Stimulated activated CD4-positive, alpha-beta T cell treated with anti-CD3 and anti-CD28 coated beads, Interleukin-15, amount 100 ng/mL, for 24 hours (primary cell): ENCODE results near the gene FBXL2.

ENCODE experiments used
- DNase-seq: peaks from one replicate; pipeline ENCODE4 v3.0.0-alpha.2; 2020

The FBXL2 gene, protein sequence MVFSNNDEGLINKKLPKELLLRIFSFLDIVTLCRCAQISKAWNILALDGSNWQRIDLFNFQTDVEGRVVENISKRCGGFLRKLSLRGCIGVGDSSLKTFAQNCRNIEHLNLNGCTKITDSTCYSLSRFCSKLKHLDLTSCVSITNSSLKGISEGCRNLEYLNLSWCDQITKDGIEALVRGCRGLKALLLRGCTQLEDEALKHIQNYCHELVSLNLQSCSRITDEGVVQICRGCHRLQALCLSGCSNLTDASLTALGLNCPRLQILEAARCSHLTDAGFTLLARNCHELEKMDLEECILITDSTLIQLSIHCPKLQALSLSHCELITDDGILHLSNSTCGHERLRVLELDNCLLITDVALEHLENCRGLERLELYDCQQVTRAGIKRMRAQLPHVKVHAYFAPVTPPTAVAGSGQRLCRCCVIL

DNA sequence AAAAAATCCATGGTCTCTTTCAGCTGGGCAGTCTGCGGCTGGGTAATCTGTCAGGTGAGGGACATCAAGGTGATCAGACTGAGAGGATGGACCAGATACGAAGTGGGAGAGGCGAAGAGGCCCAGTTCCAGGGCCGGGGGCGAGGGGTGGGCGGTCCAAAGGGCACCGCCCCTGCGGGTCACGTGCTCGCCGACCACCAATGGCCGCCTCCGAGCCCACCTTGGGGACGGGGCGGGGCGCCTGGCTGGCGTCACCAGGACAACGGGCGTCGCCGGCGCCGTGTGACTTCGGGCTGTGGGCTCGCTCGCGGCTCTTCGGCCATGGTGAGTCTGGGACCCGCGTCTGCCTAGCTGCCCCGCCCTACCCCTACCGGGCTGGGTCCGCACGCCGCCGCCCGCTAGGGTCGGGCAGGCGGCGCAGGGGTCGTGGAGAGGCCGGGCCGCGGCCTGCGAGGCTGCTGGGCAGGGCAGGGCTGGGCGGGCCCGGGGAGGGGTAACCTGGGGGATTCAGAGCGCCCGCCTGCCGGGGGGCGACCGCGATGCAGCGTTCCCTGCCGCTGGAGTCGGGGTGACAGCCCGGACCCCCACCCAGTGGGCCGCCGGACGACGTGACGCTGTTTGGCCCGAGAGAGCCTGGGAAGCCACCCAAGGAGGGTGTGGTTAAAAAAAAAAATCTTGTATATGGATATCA lies at the start of gene FBXL2:
Gene FBXL2 (plus strand): TSS at position 250 of the 690 bp plus-strand sequence. CDS start 71 bp downstream, at position 321.
- peak; percentile 55 for DNase-seq

DNA sequence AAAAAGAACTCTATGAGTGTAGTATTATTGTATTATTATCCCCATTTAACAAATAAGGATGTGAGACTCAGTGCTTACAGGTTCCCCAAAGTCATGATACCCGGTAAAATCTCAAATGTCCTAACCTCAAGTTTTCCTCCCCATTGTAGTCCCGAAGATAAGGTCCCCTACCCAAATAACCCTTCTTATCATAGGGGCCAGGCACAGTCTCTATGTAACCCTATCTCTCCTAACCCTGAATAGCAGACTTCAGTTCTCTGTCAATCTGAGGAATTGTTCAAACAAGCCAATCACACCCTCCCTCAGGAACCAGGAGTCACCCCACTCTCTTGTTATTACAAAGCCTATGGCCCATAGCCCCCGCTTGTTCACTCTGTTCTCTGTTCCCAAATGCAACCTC lies 48.2 kb upstream of the FBXL2 start:
- no peak for DNase-seq

DNA sequence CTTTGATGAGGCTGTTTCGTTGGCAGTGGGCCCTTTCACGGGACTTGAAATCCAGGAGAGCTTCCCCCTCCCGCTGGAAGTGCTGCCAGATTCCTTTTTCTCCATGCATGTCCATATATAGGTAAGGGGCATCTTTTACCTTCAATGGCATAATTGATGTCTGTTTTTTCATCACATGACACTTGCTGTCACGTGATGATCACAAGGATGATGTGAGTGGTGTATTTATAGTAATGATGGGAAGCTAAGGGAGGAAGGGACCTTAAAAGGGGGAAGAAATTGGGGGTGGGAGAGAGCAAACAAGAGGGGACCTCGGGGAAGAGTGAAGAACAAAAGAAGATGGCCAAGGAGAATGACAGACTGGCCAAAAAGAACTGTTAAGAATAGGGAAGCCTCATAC lies 47.3 kb upstream of the FBXL2 start:
- DNase-seq = no peak

DNA sequence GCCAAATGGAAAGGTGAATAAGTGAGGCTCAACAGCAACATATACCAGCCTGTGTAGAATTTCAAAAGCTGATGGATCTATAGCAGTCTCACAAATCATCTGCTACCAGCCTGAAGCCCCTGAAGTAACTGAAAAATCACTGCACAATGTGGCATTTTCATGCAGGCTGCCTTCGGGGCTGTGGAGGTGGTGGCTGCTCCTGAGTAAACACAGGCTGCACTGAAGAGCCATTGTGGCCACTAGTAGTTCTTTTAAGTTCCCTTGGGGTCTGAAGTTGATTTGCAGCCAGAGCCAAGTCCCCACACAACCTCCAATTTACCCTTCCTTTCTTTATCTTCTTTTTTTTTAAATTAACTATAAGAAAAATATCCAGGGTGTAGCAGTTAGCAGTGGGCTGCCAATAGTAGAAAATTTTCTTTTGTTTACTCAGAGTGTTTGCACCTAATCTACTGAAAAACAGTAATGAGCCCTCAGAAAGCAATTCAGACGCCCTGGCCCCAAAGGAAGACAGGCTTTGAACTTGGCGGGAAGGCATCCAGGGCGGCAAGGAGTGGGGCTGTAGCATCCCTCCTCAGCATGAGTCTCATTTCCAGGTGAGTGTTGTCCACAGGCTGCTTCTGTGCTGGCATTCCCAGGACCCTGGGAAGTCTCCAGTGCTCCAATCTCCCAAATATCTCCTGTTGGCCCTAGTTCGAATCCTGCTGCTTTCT lies 45.3 kb upstream of the FBXL2 start:
- DNase-seq = no peak

DNA sequence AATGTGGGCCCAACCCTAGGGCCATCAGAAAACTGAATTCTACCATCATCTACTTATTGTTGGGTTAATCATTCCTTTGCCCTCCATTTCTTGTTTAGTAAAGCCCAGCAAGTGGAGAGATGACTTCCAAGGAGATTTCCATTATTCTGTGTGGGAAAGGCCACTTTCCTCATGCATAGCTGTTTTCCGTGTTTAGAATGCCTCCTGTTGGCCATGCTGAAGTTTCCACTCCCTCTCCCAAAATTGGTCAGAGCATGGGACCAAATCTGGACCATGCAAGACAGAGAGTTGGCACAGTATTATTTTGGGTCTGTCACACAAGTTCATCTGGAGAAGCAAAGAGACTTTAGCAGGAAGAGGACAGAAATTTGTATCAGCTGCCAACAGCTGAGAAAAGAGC lies 43.4 kb upstream of the FBXL2 start:
- DNase-seq = no peak

DNA sequence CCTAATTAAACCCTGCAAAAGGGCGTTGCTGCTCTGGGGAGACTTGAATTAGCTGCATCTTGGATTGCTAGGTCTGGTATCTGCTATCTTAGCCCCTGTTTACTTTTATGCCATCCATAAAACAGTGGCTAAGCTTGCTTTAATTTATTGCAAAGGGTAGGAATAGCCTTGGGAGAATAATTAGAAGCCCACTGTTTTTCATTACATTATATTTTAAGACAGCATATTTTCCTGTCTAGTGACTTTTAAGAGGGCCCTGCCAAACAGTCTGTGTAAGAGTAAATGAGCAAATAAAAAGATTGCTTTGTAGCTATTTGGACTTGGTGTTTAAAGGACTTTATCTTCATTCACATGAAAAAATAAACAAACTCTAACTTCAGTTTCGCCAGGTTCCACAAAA lies 41.2 kb upstream of the FBXL2 start:
- no peak for DNase-seq

DNA sequence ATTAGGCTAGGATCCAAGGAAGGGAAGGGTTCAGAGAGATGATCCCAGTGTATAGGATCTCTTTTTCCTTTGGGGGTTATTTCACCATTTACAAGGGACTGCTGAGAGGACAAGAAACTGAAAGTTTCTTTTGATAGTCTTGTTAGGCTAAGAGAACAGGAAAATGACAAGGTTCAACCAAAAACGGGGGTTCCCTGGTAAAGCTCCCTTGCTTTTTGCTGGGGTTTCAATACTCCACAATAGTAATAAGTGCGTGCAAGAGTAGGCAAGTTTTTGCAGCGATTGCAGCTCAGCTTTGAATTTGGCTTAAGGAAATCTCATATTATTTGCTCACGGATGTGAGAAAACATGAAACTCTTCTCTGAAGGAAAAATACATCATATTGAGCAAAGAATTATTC lies 39.8 kb upstream of the FBXL2 start:
- no peak for DNase-seq

DNA sequence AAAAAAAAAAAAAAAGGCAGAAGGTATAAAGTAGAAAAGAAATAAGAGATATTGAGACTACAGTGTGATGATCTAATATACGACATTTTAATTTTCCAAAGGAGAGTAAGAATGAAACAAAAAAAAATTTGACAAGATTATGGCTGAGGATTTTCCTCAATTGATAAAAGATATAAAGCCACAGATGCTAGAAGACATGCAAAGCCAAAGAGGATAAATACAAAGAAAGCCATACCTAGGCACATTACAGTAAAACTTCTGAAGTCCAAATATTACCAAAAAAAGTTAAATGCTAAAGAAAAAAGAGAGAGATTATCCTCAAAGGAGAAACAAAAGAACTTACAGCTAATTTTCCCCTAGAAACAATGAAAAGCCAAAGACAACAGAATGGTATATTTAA lies 38.3 kb upstream of the FBXL2 start:
- DNase-seq = no peak

DNA sequence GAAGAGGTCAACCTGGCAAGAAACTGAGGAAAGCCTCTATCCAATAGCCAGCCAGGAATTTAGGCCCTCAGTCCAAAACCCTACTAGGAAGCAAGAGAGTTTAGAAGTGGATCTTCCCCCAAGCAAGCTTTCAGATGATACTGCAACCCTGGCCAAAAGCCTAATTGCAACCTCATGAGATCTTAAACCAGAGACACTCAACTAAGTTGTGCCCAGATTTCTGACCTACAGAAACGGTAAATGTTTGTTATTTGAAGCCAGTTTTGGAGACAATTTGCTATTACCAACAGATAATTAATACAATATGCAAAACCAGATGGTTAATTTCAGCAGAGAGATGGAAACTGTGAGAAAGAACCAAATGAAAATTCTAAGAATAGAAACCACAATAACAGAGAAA lies 37.0 kb upstream of the FBXL2 start:
- DNase-seq = no peak

DNA sequence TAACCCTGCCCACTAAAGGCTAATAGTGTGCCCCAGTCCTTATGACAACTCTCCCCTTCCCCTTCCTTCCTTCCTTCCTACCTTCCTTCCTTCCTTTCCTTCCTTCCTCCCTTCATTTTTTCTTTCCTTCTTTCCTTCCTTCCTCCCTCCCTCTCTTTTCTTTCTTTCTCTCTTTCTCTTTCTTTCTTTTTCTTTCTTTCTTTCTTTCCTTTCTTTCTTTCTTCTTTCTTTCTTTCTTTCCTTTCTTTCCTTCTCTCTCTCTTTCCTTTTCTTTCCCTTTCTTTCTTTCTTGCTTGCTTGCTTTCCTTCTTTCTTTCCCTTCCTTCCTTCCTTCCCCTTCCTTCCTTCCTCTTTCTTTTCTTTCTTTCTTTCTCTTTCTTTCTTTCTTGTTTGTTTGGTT lies 30.5 kb upstream of the FBXL2 start:
- DNase-seq = no peak

DNA sequence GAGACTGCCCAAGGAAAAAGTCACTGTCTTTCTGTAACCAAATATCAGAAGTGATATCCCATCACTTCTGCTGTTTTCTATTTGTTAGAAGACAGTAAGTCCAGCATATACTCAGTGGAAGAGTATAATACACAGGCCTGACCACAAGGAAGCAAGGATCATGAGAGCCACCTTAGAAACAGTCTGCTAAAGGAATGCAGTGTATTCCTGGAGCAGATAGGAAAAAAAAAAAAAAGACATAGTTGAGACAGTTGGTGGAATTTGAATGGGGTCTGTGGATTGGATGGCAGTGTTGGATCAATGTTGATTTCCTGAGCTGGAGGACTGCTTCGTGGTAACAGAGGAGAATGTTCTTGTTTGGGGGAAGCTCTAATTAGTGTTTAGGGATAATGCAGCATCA lies 26.5 kb upstream of the FBXL2 start:
- no peak for DNase-seq

DNA sequence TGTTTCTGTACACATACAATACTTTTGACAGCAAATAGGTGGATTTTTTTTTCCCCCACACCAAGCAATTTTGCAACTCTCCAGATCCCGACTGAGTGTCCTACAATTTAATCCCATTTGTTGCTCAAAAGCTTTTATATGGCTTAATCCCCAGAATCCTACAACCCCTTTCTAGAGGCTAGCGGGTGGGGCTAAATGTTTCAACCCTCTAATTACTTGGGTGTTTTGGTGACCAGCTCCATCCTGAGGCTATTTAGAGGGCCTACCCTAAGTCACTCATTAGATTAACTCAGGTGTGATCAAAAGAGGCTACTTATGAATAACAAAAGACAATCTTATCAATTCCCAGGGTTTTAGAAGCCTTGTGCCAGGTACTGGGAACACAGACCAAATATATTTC lies 21.0 kb upstream of the FBXL2 start:
- DNase-seq = no peak

DNA sequence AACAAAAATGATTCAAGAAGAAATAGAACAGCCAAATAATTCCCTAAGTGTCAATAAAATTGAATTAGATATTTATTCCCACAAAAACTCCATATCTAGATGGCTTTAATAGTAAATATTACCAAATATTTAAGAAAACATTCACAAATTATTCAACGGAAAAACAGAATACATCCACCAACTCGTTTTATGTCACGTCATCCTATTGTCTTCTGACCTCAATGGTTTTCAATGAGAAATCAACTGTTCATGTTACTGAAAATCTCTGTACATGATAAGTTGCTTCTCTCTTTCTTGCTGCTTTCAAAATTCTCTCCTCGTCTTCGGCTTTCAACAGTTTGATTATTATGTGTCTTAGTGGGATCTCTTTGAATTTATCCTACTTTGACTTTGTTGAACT lies 17.1 kb upstream of the FBXL2 start:
- no peak for DNase-seq

DNA sequence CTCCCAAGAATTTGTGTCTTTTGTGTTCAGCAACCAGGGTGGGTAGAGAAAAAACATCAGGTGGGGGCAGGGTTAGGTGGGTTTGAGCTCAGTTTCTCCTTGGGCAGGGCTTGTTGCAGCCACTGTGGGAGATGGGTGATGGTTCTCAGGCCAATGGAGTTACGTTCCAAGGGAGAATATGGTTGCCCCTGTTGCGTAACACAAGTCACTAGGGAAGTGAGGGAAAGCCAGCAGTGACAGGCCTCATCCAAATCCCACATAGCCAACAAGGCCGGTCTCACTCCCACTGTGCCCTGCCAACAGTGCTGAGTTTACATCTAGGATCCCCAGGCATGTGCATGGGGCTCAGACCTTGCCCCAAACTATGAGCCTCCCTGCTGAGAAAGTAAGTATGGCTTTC lies 7.9 kb upstream of the FBXL2 start:
- no peak for DNase-seq

DNA sequence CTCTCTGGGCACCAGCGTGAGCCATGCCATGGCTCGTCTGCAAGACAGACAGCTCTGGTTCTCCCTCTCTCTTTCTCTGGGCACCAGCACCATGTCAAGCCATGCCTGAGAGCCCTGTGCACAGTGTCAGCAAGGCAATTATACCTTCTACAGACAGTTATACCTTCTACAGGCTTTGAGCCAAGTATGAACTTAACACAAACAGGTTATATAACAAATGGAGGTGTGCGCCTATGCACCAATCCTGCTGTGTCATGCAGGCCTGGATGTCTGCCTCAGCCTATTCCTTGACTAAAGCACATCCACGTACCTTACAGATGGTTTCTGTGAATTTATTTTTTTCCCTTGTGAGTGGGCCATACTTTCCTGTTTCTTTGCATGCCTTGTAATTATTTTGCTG lies 5.9 kb upstream of the FBXL2 start:
- no peak for DNase-seq

DNA sequence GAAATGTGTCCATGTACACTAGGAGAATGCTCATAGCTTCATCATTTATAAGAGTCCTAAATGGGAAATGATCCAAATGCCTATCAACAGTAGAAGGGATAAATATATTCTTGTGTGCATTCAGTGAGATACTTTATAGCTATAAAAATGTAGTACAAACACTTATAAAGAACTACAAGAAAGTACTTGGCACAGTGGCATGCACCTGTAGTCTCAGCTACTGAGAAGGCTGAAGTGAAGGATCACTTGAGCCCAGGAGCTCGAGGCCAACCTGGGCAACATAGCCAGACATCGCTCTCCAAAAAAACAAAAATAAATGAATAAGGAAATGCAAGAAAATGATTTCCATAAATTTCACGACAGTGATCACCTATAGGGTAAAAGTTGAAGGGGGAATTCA lies 3.6 kb upstream of the FBXL2 start:
- DNase-seq = no peak

DNA sequence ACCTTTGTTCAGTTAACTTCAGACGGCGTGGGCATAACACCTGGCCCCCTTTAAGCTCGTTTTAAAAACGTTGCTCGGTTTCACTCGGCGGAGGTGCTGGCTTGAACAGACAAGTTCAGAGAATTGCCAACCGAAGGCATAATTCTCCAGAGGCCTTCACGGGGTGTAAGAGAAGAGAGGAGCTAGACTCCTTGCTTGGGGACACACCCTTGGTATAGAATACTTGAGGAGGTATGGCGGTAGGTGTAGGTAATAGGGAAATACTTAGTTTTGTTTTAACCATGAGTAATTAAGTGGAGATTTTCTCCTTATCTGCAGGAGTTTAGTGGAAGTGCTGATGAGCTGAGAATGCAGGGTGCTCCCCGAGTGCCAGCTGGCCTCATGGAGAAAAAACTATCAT lies 921 bp downstream of the FBXL2 start:
- no peak for DNase-seq

DNA sequence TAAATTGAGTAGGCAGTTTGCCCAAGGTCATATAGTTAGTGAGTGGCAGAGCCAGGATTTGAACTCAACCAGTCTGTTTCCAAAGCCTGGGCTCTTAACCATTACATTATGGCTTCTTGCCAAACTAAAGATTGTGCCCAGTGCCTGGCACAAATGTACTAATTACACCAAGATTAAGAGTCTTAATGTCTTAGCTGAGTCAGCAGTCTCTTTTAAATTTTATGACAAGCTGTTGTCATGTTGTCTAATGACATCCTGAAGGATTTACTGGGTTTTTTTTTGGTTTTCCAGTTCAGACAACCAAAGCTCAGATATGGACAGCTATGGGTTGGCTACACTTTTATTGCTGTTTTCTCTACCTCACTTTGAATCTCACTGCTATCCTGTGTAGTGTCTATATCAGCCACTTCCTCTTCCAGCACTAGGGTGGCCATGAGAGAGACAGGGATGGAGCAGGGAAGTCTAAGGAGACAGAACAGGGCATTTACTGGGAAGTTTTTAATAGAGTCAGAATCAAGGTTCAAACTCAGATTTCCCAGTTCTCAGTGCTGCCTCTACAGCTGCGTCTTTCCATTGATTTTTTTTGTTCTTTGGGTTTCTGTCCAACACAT lies 10.5 kb downstream of the FBXL2 start:
- DNase-seq = no peak

DNA sequence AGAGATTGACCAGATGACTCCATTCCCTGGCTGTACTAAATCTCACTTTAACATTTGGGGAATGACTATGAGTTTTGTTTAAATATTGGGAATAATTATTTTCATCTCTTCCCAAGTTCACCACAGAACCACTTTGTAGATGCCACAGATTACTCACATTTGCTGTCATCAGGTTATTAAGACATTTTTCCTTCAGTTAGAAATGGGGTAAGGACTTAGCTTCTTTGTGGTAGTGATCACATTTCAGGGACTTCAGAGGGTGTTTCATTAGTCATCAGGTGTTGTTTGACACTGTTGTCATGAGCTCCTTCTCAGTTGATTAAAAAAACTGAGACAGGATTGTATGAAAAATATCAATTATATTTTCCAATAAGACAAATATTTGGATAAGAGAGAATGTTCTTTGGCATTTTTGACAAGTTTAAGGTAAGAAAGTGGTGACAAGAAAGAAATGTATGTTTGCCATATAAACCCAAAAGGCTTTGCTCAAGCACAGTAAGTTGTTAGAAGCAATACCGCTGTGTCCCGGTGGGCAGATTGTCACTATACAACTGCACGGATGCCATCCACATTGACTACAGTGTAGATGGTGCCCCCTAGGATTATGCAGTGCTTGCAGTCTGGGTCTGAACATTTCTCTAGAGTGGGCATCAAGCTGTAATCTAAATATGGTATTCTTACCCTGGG lies 22.3 kb downstream of the FBXL2 start:
- no peak for DNase-seq

DNA sequence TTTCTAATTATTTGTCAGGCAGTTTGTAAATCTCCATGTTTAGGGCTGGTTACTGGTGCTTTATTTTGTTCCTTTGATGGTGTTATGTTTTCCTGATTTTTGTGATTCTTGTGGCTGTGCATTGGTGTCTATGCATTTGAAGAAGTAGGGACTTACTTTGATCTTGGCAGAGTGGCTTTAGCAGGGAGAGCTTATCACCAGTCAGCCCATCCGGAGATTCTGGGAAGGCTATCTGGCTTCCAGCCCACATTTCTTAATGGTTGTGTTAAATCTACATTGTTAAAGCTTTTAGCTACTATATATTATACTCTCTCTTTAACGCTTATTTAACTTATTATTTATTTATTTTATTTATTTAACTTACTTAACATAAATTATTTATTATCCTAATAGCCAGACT lies 35.1 kb downstream of the FBXL2 start:
- DNase-seq = no peak

DNA sequence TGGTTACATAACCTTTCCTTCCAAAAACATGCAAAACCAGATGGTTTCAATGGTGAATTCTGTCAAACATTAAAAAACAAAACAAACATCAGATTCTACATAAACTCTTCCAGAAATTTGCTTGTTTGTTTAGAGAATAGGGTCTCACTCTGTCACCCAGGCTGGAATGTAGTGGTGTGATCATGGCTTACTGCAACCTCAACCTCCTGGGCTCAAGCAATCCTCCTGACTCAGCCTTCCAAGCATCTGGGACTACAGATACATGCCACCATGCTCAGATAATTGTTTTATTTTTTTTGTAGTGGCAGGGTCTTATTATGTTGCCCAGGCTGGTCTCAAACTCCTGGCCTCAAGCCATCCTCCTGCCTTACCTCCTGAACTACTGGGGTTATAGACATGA lies 36.1 kb downstream of the FBXL2 start:
- DNase-seq = no peak

DNA sequence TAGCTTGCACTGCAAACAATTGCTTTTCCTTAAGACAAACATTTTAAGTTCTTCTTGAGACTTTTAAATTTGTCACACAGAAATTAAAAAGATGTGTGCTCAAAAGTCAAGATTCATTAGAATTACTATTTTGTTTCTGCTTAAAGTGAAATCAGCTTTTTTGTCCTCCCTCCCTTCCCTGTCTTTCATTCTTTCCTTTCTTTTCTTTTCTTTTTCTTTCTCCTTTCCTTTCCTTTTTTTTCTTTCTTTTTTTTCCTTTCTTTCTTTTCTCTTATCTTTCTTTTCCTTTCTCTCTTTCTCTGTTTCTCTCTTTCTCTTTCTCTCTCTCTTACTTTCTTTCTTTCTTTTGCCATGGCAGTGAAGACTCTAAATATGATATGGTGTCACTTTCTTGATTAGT lies 37.8 kb downstream of the FBXL2 start:
- DNase-seq = no peak

DNA sequence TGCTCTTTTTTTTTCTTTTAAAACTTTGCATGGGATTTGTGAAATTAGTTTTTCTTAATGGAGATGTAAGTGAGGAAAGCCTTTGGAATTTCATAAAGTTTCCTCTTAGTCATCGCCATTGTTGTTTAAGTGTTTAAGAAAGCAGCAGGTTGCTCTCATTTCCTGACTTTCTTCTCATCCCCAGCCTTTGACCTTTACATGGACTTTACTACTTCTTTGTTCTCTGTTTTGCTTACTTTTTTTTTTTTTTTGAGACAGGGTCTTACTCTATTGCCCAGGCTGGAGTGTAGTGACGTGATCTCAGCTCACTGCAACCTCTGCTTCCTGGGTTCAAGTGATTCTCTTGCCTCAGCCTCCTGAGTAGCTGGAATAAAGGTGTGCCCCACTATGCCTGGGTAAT lies 38.6 kb downstream of the FBXL2 start:
- DNase-seq = no peak
